HepG2 (cell line): ENCODE data around the gene NIPAL1. TPM values are rescaled to one million over a fixed set of nuclear protein-coding genes. Genes with fewer than 3 reads are reported as not detected.

ENCODE experiments used
- ATAC-seq: fragments of 200-7000 bp; cut with Tn5 transposase; 3 replicates; pipeline ENCODE4 v1.9.1; 2020; ENCODE audit warnings: mild to moderate bottlenecking, moderate library complexity
- BruUV-seq: library from RNA; stranded (reverse); fragments of 400-500 nt; replicated peaks from 2 replicates; lab custom pipeline; 2021; lab: Mats Ljungman, UMichigan
- CTCF ChIA-PET: fragments of 300-600 bp; formaldehyde crosslinking; extraction: SDS; loops from one replicate; lab custom pipeline; 2021; ENCODE audit warnings: low total read pairs, inconsistent platforms, low intra/inter-chr PET ratio; lab: Yijun Ruan, JAX
- POLR2A ChIA-PET: fragments of 350-600 bp; sonication (Branson Sonifier 250); formaldehyde crosslinking; loops from one replicate; lab custom pipeline; 2020; ENCODE audit warnings: antibody characterized with exemption, inconsistent platforms; lab: Yijun Ruan, JAX
- DNase-seq: peaks from one replicate; pipeline ENCODE4 v3.0.0-alpha.2; 2015; ENCODE audit warnings: low spot score
- FAIRE-seq: peaks from 3 replicates; lab custom pipeline; 2011; peaks lifted over from hg19 to GRCh38; lab: Jason Lieb, UNC
- H2AFZ ChIP-seq: one replicate; pipeline ENCODE4 v1.6.1; 2011; ENCODE audit warnings: low read length, inconsistent platforms
- H3K27ac ChIP-seq: fragments of 300-600 bp; 3 replicates; pipeline ENCODE4 v1.8.0; 2011; ENCODE audit warnings: mixed run types, mild to moderate bottlenecking, mixed read lengths, low read length, inconsistent platforms; ENCODE audit not compliant: insufficient read depth; ENCODE audit errors: extremely low read length
- H3K27me3 ChIP-seq, 2 experiments: fragments of 200-600 bp in 1 of 2; 2 replicates in 1 of 2; 3 replicates in 1 of 2; pipeline versions ENCODE4 v1.6.0 to v1.8.0; 2011; ENCODE audit warnings: low read length in 2 of 2, mild to moderate bottlenecking in 2 of 2, moderate library complexity in 2 of 2, inconsistent platforms in 1 of 2; ENCODE audit not compliant: insufficient read depth in 2 of 2, control insufficient read depth in 1 of 2
- H3K36me3 ChIP-seq, 2 experiments: fragments of 200-600 bp in 1 of 2; replicated peaks in 1 of 2; 2 replicates in 1 of 2; 3 replicates in 1 of 2; pipeline versions ENCODE4 v1.5.1 to v1.8.0; 2011; ENCODE audit warnings: low read length in 2 of 2, inconsistent platforms in 1 of 2; ENCODE audit not compliant: insufficient read depth in 2 of 2, control insufficient read depth in 1 of 2
- H3K4me1 ChIP-seq: 2 replicates; pipeline ENCODE4 v1.5.1; 2012; ENCODE audit warnings: low read length, inconsistent platforms; ENCODE audit not compliant: insufficient read depth
- H3K4me2 ChIP-seq: 2 replicates; pipeline ENCODE4 v1.6.0; 2011; ENCODE audit warnings: low read depth, low read length, inconsistent platforms
- H3K4me3 ChIP-seq, 3 experiments: fragments of 200-600 bp in 1 of 3; sonication (generic), shearing (Covaris generic) in 1 of 3; replicated peaks in 1 of 3; 2 replicates each; pipeline ENCODE4 v1.5.1; 2011 to 2016; ENCODE audit warnings: low read length in 3 of 3, inconsistent platforms in 2 of 3, low read depth in 2 of 3, mild to moderate bottlenecking in 2 of 3, control low read depth in 1 of 3, mixed read lengths in 1 of 3; ENCODE audit not compliant: insufficient read depth in 1 of 3
- H3K79me2 ChIP-seq: one replicate; pipeline ENCODE4 v1.6.1; 2011; ENCODE audit warnings: low read length, inconsistent platforms; ENCODE audit not compliant: insufficient read depth
- H3K9ac ChIP-seq: 2 replicates; pipeline ENCODE4 v1.6.0; 2011; ENCODE audit warnings: mild to moderate bottlenecking, low read depth, low read length, inconsistent platforms; ENCODE audit not compliant: insufficient read depth
- H3K9me3 ChIP-seq: 2 replicates; pipeline ENCODE4 v1.5.1; 2012; ENCODE audit warnings: mild to moderate bottlenecking, low read length
- H4K20me1 ChIP-seq: 2 replicates; pipeline ENCODE4 v1.6.0; 2011; ENCODE audit warnings: inconsistent platforms, mild to moderate bottlenecking, low read length, moderate library complexity; ENCODE audit not compliant: insufficient read depth
- ARID5B ChIP-seq: IDR thresholded peaks from 2 replicates; pipeline ENCODE4 v1.4.0; 2020; ENCODE audit warnings: mild to moderate bottlenecking, missing genetic modification reagents
- MBD4 ChIP-seq: IDR thresholded peaks from 2 replicates; pipeline ENCODE4 v1.6.1; 2012; ENCODE audit warnings: low read length, inconsistent platforms, borderline replicate concordance
- SIN3A ChIP-seq: IDR thresholded peaks from 2 replicates; pipeline ENCODE4 v1.6.1; 2011; ENCODE audit warnings: low read depth, mild to moderate bottlenecking, control low read depth, low read length, borderline replicate concordance
- TAF15 ChIP-seq: fragments of 200-400 bp; formaldehyde crosslinking; IDR thresholded peaks from one replicate; pipeline ENCODE4 v1.6.1; 2018; ENCODE audit warnings: mild to moderate bottlenecking, low read depth, low read length; ENCODE audit not compliant: poor library complexity, severe bottlenecking
- TP53 ChIP-seq: sonication (generic); formaldehyde crosslinking; conservative IDR thresholded peaks from 2 replicates; pipeline ENCODE4 v1.4.0; 2020; ENCODE audit warnings: missing genetic modification reagents
- ZBTB34 ChIP-seq: sonication (generic); formaldehyde crosslinking; IDR thresholded peaks from 2 replicates; pipeline ENCODE4 v1.8.0; 2022; ENCODE audit warnings: mild to moderate bottlenecking, missing genetic modification reagents
- ZHX1 ChIP-seq: sonication (generic); formaldehyde crosslinking; IDR thresholded peaks from 2 replicates; pipeline ENCODE4 v1.8.1; 2022; ENCODE audit warnings: low read depth, mild to moderate bottlenecking, missing genetic modification reagents
- ZNF460 ChIP-seq: sonication (generic); formaldehyde crosslinking; IDR thresholded peaks from 2 replicates; pipeline ENCODE4 v1.5.1; 2020; ENCODE audit warnings: missing genetic modification reagents, mild to moderate bottlenecking, borderline replicate concordance
- ZNF746 ChIP-seq: sonication (generic); formaldehyde crosslinking; IDR thresholded peaks from 2 replicates; pipeline ENCODE4 v1.8.0; 2022; ENCODE audit warnings: mild to moderate bottlenecking, missing genetic modification reagents
- WGBS: methylation state at CpG from one replicate; pipeline ENCODE4 v1.1.6; 2017; ENCODE audit warnings: low lambda C conversion rate; 5-methylcytosine and 5-hydroxymethylcytosine counted together
- in situ Hi-C: cut with HindIII; loops from 2 replicates; pipeline ENCODE4 v1.10.0; 2017; ENCODE audit warnings: low pct_unique_long_range_greater_than_20kb; ENCODE audit not compliant: extremely low pct_ligation_motif_present
- intact Hi-C: fragments of 100-400 bp; cut with micrococcal nuclease; formaldehyde crosslinking; loops from one replicate; pipeline ENCODE4 v1.10.0; 2022; ENCODE audit not compliant: unreplicated experiment
- polyA plus RNA-seq, 8 experiments: library from polyadenylated mRNA; depleted of rRNA in 3 of 8; stranded (reverse) in 7 of 8; unstranded in 1 of 8; fragments of >200 nt; fragmentation: Illumina TruSeq in 4 of 8; extraction: Trizol in 4 of 8; gene quantifications; 2 replicates each; pipeline versions ENCODE4 v1.2.1 to v1.2.3, GENCODE V29; 2011 to 2016; ENCODE audit warnings: low read depth in 4 of 8, missing spikeins in 1 of 8, mixed read lengths in 1 of 8; ENCODE audit not compliant: insufficient read depth in 1 of 8
- total RNA-seq, 5 experiments: library from RNA; depleted of rRNA; stranded (reverse); fragments of >200 nt; fragmentation: Illumina TruSeq; extraction: Trizol; gene quantifications; 2 replicates each; pipeline ENCODE4 v1.2.3, GENCODE V29; 2016; ENCODE audit warnings: low read depth in 1 of 5

Gene NIPAL1
- total and polyA plus RNA-seq, 2 of the 13 experiments (the other 11 are each of a cell fraction or from before 2014, with no cell fraction given): 1.4 to 3.4 TPM

GRCh38 chr4:48073567-48074103 is 57.1 kb downstream of the NIPAL1 start:
- POLR2A ChIA-PET: no interaction called here
- TF ChIP-seq TP53 (CRISPR knock-in tag) (no peak), MBD4 (no peak), SIN3A (no peak)
- H2AFZ ChIP-seq: no peak overlapping the region
- no peak overlapping the region for H3K4me2 ChIP-seq
- H3K4me3 ChIP-seq: no peak overlapping the region
- H3K9ac ChIP-seq: no peak overlapping the region
- ATAC-seq (no peak), FAIRE-seq (no peak), DNase-seq (no peak)
- no peaks in the 10 kb centered on the region; a peak in 1 of 5 replicates for H3K27me3 ChIP-seq
- no TSS peak for BruUV-seq
- no peaks in the 10 kb centered on the region for H4K20me1 ChIP-seq
- CTCF ChIA-PET: no interaction called here
- H3K36me3 ChIP-seq: no peaks in the 10 kb centered on the region
- H3K27ac ChIP-seq: no peak overlapping the region
- WGBS: 2% methylated on average over 3 of the region's 3 CpGs
- H3K4me1 ChIP-seq: no peaks in the 10 kb centered on the region
- in situ Hi-C loops (no loop called here), intact Hi-C loops (no loop called here)
- no peaks in the 10 kb centered on the region for H3K79me2 ChIP-seq
- H3K9me3 ChIP-seq: no peaks in the 10 kb centered on the region

- intact Hi-C loops (no loop called here), in situ Hi-C loops (loop anchor here (25.0 kb wide), 1 partner anchor 362 kb away; no protein-coding TSS in a partner anchor)
- ChIA-PET CTCF (no interaction called here), POLR2A (no interaction called here)
- 92% methylated on average over 1 of the region's 1 CpG for WGBS
- Histone ChIP-seq H3K27ac (no peak overlapping the region), H3K79me2 (no peaks in the 10 kb centered on the region), H4K20me1 (no peaks in the 10 kb centered on the region), H2AFZ (no peak overlapping the region), H3K4me1 (no peaks in the 10 kb centered on the region), H3K4me3 (no peak overlapping the region), H3K4me2 (no peak overlapping the region), H3K9ac (no peak overlapping the region), H3K36me3 (no peaks in the 10 kb centered on the region), H3K27me3 (no peaks in the 10 kb centered on the region; a peak in 1 of 5 replicates), H3K9me3 (no peaks in the 10 kb centered on the region)
- FAIRE-seq: no peak
- no TSS peak for BruUV-seq
- no peak for DNase-seq
- ATAC-seq: no peak
- TF ChIP-seq ZHX1 (CRISPR knock-in tag) (no peak), TAF15 (no peak), ZBTB34 (no peak), ZNF746 (CRISPR knock-in tag) (no peak), ARID5B (CRISPR knock-in tag) (no peak), ZNF460 (CRISPR knock-in tag) (no peak)
Observed at GRCh38 chr4:48074657-48075056, 58.1 kb downstream of the NIPAL1 start.
